ENCODE data around the gene MINDY3. TPM values are rescaled to one million over a fixed set of nuclear protein-coding genes. Genes with fewer than 3 reads are reported as not detected.
"Not testable (repeated sequence)": the region's sequence is repeated elsewhere in the genome, so short reads cannot be mapped to it uniquely, and the experiment has no call there.

Gene MINDY3
- total RNA-seq, 1 experiment from 2014 or later, result 10.8 TPM

GRCh38 chr10:15764892-15765454 is 95.3 kb downstream of the MINDY3 start:
- H3F3A ChIP-seq (ENCODE audit: insufficient read depth, low read depth), result no peaks in the 10 kb centered on the region
- H3K27me3 ChIP-seq (ENCODE audit: insufficient read depth, low read depth), result 0 out of 2 replicates have a peak, but pooled peaks cover 2% of the 10 kb centered on the region
- intact Hi-C loops (cut with micrococcal nuclease; ENCODE audit: unreplicated experiment), result no loop called here
- ChIA-PET POLR2A (ENCODE audit: unreplicated experiment) (no interaction called here), CTCF (no interaction called here)
- no peak for DNase-seq
- no peak overlapping the region for H2AFZ ChIP-seq
- no peaks in the 10 kb centered on the region for H4K20me1 ChIP-seq (ENCODE audit: insufficient read depth)
- TF ChIP-seq EZH2 (IDR thresholded peaks at IDR 0.05; ENCODE audit: low read depth), result no peak
- TF ChIP-seq CTCF (conservative IDR thresholded peaks at IDR 0.05), result no peak
- H3K79me2 ChIP-seq (ENCODE audit: low read depth), result no peaks in the 10 kb centered on the region
- no peak overlapping the region for H3K4me3 ChIP-seq
- H3K9me2 ChIP-seq (ENCODE audit: insufficient read depth), result no peaks in the 10 kb centered on the region
- BruUV-seq (replicated peaks), result no TSS peak
- no peak overlapping the region for H3K4me2 ChIP-seq
- H3K36me3 ChIP-seq (ENCODE audit: low read depth), result no peaks in the 10 kb centered on the region
- H3K4me1 ChIP-seq (replicated peaks; ENCODE audit: insufficient read depth), result no peaks in the 10 kb centered on the region
- H3K9me3 ChIP-seq (ENCODE audit: insufficient read depth, low read depth), result no peaks in the 10 kb centered on the region
- no peak overlapping the region for H3K27ac ChIP-seq

- POLR2A ChIA-PET (ENCODE audit: unreplicated experiment), result no interaction called here
- no peak overlapping the region for H3K4me3 ChIP-seq
- no peaks in the 10 kb centered on the region for H3F3A ChIP-seq (ENCODE audit: insufficient read depth, low read depth)
- no peak overlapping the region for H2AFZ ChIP-seq
- no peaks in the 10 kb centered on the region for H4K20me1 ChIP-seq (ENCODE audit: insufficient read depth)
- H3K36me3 ChIP-seq (ENCODE audit: low read depth), result no peaks in the 10 kb centered on the region
- CTCF ChIA-PET, result no interaction called here
- H3K9me3 ChIP-seq (ENCODE audit: insufficient read depth, low read depth), result no peaks in the 10 kb centered on the region
- H3K27ac ChIP-seq, result no peak overlapping the region
- no peak overlapping the region for H3K4me2 ChIP-seq
- no peak for DNase-seq
- no peak for TF ChIP-seq CTCF (conservative IDR thresholded peaks at IDR 0.05)
- TF ChIP-seq EZH2 (IDR thresholded peaks at IDR 0.05; ENCODE audit: low read depth), result no peak
- BruUV-seq (replicated peaks), result no TSS peak
- no peaks in the 10 kb centered on the region for H3K4me1 ChIP-seq (replicated peaks; ENCODE audit: insufficient read depth)
- H3K79me2 ChIP-seq (ENCODE audit: low read depth), result no peaks in the 10 kb centered on the region
- H3K9me2 ChIP-seq (ENCODE audit: insufficient read depth), result no peaks in the 10 kb centered on the region
- intact Hi-C loops (cut with micrococcal nuclease; ENCODE audit: unreplicated experiment), result no loop called here
- peaks cover 11% of the 10 kb centered on the region; the same call in 1 of the 2 replicates for H3K27me3 ChIP-seq (ENCODE audit: insufficient read depth, low read depth)
Observed at GRCh38 chr10:15763006-15763405, 97.3 kb downstream of the MINDY3 start.

DNA sequence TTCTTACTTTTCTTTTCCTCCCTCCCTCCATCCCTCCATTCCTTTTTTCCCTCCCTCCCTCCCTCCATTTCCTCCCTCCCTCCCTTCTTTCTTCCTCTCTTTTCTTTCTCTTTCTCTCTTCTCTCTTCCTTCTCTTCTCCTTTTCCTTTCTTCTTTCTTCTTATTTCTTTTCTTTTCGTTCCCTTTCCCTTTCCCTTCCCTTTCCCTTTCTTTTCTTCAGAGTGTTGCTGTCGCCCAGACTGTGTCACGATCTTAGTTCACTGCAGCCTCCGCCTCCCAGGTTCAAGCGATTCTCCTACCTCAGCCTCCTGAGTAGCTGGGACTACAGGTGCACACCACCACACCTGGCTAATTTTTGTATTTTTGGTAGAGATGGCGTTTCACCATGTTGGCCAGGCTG is 98.1 kb downstream of the MINDY3 start:
- intact Hi-C loops (cut with micrococcal nuclease; ENCODE audit: unreplicated experiment); H3K9me2 ChIP-seq (ENCODE audit: insufficient read depth); H4K20me1 ChIP-seq (ENCODE audit: insufficient read depth); DNase-seq; H3K36me3 ChIP-seq (ENCODE audit: low read depth); BruUV-seq (replicated peaks); H3K4me2 ChIP-seq; H3K79me2 ChIP-seq (ENCODE audit: low read depth); CTCF ChIA-PET; H3K4me1 ChIP-seq (replicated peaks; ENCODE audit: insufficient read depth); H2AFZ ChIP-seq; H3F3A ChIP-seq (ENCODE audit: insufficient read depth, low read depth); H3K27ac ChIP-seq; POLR2A ChIA-PET (ENCODE audit: unreplicated experiment); H3K4me3 ChIP-seq; H3K9me3 ChIP-seq (ENCODE audit: insufficient read depth, low read depth): not testable (repeated sequence)
- peaks cover 16% of the 10 kb centered on the region; the same call in 1 of the 2 replicates for H3K27me3 ChIP-seq (ENCODE audit: insufficient read depth, low read depth)

- H3K36me3 ChIP-seq (ENCODE audit: low read depth); CTCF ChIA-PET; H3K27ac ChIP-seq; POLR2A ChIA-PET (ENCODE audit: unreplicated experiment); H3F3A ChIP-seq (ENCODE audit: insufficient read depth, low read depth); H3K4me2 ChIP-seq; H3K79me2 ChIP-seq (ENCODE audit: low read depth); H3K4me1 ChIP-seq (replicated peaks; ENCODE audit: insufficient read depth); H4K20me1 ChIP-seq (ENCODE audit: insufficient read depth); BruUV-seq (replicated peaks); H2AFZ ChIP-seq; H3K9me2 ChIP-seq (ENCODE audit: insufficient read depth); H3K9me3 ChIP-seq (ENCODE audit: insufficient read depth, low read depth); H3K4me3 ChIP-seq; intact Hi-C loops (cut with micrococcal nuclease; ENCODE audit: unreplicated experiment); DNase-seq: not testable (repeated sequence)
- H3K27me3 ChIP-seq (ENCODE audit: insufficient read depth, low read depth), result peaks cover 20% of the 10 kb centered on the region; the same call in 1 of the 2 replicates
Observed at GRCh38 chr10:15761224-15761623, 99.1 kb downstream of the MINDY3 start.
